ENCODE measurements around the gene TMED5.
"Not testable (repeated sequence)": the region's sequence is repeated elsewhere in the genome, so short reads cannot be mapped to it uniquely, and the experiment has no call there.

TMED5 gene

DNA sequence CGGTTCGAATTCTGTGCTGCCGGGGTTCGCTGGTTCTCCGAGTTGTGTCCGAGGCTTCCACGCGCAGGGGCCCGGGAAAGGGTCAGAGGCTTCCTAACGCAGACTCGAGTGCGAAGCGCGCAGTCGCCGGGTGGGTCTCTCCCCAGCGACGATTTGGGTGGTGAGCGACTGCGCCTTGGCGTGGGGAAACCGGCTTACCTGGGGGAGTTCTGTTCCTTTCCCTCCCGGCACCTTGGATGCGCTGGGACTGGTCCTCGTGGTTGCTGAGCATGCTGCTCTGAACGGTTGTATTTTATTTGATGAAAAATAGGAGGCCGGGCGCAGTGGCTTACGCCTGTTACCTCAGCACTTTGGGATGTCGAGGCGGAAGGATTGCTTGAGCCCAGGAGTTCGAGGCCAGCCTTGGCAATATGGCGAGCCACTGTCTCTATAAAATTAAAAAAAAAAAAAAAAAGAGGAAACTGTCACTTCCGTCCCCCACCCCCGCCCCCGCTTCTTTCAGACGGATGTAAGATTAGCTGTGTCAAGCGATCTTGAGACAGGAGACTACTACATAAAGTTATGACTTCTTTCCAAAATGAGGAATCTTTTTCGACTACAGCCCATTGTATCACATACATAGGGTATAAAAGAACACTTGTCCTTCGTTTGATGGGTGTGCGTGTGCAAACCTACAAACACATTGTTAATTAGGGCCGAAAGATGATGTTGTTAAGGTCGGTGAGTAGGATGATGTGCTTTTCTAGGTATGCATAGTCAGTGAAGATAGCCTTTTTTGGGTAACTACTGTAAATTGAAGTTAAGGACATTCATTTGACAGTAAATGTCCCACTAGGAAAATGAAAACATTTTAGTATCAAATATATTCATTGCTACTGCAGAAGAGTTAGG is 755 bp upstream of the TMED5 start, which contains the start of gene CCDC18:
Gene CCDC18 (plus strand): TSS at position 2 of the 891 bp plus-strand sequence. CDS start 2,638 bp downstream, outside the sequence.
- Histone ChIP-seq H3K27ac (ENCODE audit: low read depth, low read length) (peak within 1 kb of the TSS; percentile 93), H2BK5ac (ENCODE audit: low read length) (peak within 1 kb of the TSS; percentile 92), H3K4me3 (ENCODE audit: low read length) (peak within 1 kb of the TSS; percentile 96), H4K5ac (ENCODE audit: low read length) (no peak within 1 kb of the TSS), H3K23ac (ENCODE audit: low read length) (peak within 1 kb of the TSS; percentile 67), H3K4me1 (ENCODE audit: control insufficient read depth, low read depth, low read length) (no peaks in the 10 kb centered on the region), H3K4me2 (ENCODE audit: low read length) (peak within 1 kb of the TSS; percentile 80), H2BK15ac (replicated peaks; ENCODE audit: low read depth) (no peak within 1 kb of the TSS), H3K4ac (ENCODE audit: low read depth, low read length) (peak within 1 kb of the TSS; percentile 44), H2AK5ac (ENCODE audit: low read length) (no peak within 1 kb of the TSS), H3K79me2 (ENCODE audit: control insufficient read depth, insufficient read depth, low read length) (peaks cover 20% of the 10 kb centered on the region), H4K8ac (ENCODE audit: low read depth, low read length) (no peak within 1 kb of the TSS), H3K56ac (ENCODE audit: low read length) (peak within 1 kb of the TSS; percentile 97), H2BK120ac (ENCODE audit: low read depth, low read length) (no peak within 1 kb of the TSS), H3K79me1 (ENCODE audit: low read length) (peaks cover 6% of the 10 kb centered on the region), H3K27me3 (ENCODE audit: insufficient read depth, low read length, poor library complexity) (no peaks in the 10 kb centered on the region), H3K18ac (ENCODE audit: low read length) (peak within 1 kb of the TSS; percentile 89), H3K36me3 (ENCODE audit: control insufficient read depth, insufficient read depth, low read length) (no peaks in the 10 kb centered on the region), H3K9ac (ENCODE audit: low read length) (peak within 1 kb of the TSS; percentile 98)
- WGBS (ENCODE audit: extremely low coverage, insufficient coverage, low lambda C conversion rate): no CpG with 5 or more reads among the region's 43 CpGs
- DNase-seq: peak; percentile 82

DNA sequence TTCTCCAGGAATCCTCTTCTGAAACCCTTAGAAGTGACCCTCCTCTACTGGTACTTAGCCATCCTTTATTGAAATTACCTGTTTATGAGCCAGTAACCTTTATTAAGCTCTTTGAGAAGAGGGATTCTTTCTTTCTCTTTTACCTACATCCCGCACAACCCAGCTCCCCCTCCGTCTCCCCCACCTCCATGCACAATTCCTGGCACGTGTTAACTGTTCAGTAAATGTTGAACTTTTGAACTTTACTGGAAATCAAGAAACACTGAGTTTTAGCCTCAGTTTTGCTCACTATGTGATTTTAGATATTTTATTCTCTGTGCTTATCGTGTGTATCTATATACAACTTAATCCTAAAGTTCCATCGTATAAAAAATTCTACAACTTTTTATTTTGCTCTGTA is 1.8 kb downstream of the TMED5 start:
- Histone ChIP-seq H3K27me3 (ENCODE audit: insufficient read depth, low read length, poor library complexity) (no peaks in the 10 kb centered on the region), H3K4ac (ENCODE audit: low read depth, low read length) (no peak overlapping the region), H2BK120ac (ENCODE audit: low read depth, low read length) (no peak overlapping the region), H3K79me2 (ENCODE audit: control insufficient read depth, insufficient read depth, low read length) (peaks cover 20% of the 10 kb centered on the region), H2BK15ac (replicated peaks; ENCODE audit: low read depth) (no peak overlapping the region), H3K36me3 (ENCODE audit: control insufficient read depth, insufficient read depth, low read length) (no peaks in the 10 kb centered on the region), H3K4me3 (ENCODE audit: low read length) (no peak overlapping the region), H4K5ac (ENCODE audit: low read length) (no peak overlapping the region), H3K4me2 (ENCODE audit: low read length) (peak overlapping the region; percentile 26), H3K56ac (ENCODE audit: low read length) (peak overlapping the region; percentile 31), H3K79me1 (ENCODE audit: low read length) (peaks cover 6% of the 10 kb centered on the region), H2BK5ac (ENCODE audit: low read length) (no peak overlapping the region), H3K23ac (ENCODE audit: low read length) (no peak overlapping the region), H3K4me1 (ENCODE audit: control insufficient read depth, low read depth, low read length) (no peaks in the 10 kb centered on the region), H3K27ac (ENCODE audit: low read depth, low read length) (no peak overlapping the region), H4K8ac (ENCODE audit: low read depth, low read length) (no peak overlapping the region), H2AK5ac (ENCODE audit: low read length) (no peak overlapping the region), H3K9ac (ENCODE audit: low read length) (peak overlapping the region; percentile 47), H3K18ac (ENCODE audit: low read length) (no peak overlapping the region)
- WGBS (ENCODE audit: extremely low coverage, insufficient coverage, low lambda C conversion rate): 100% methylated on average over 2 of the region's 5 CpGs
- no peak for DNase-seq

DNA sequence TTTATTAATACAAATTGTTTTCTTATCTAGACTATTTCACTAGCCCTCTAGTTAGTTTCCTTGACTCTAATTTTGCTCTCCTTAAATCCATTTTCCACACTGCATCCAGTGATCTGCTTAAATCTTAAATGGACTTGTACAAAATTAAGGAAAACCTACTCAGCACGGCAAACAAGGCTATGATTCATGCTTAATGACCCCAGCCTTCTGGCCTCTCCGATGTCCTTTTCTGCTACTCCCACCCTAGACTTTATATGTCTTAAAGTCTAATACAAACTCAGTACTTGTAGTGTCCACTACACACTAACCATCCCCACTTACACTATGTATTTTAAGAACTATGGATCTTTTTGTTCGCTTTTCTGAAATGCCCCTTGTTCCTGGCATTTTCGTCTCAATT is 2.2 kb downstream of the TMED5 start:
- peak overlapping the region; percentile 35 for H3K56ac ChIP-seq (ENCODE audit: low read length)
- H3K4ac ChIP-seq (ENCODE audit: low read depth, low read length): no peak overlapping the region
- no peak overlapping the region for H2BK5ac ChIP-seq (ENCODE audit: low read length)
- no peak overlapping the region for H3K23ac ChIP-seq (ENCODE audit: low read length)
- H3K4me1 ChIP-seq (ENCODE audit: control insufficient read depth, low read depth, low read length): no peaks in the 10 kb centered on the region
- peaks cover 20% of the 10 kb centered on the region for H3K79me2 ChIP-seq (ENCODE audit: control insufficient read depth, insufficient read depth, low read length)
- no peak overlapping the region for H2AK5ac ChIP-seq (ENCODE audit: low read length)
- no peak for DNase-seq
- H3K4me3 ChIP-seq (ENCODE audit: low read length): no peak overlapping the region
- no CpG with 5 or more reads among the region's 4 CpGs for WGBS (ENCODE audit: extremely low coverage, insufficient coverage, low lambda C conversion rate)
- H3K18ac ChIP-seq (ENCODE audit: low read length): no peak overlapping the region
- no peak overlapping the region for H4K8ac ChIP-seq (ENCODE audit: low read depth, low read length)
- H3K4me2 ChIP-seq (ENCODE audit: low read length): peak overlapping the region; percentile 3
- H3K79me1 ChIP-seq (ENCODE audit: low read length): peaks cover 6% of the 10 kb centered on the region
- H3K9ac ChIP-seq (ENCODE audit: low read length): peak overlapping the region; percentile 47
- H3K27me3 ChIP-seq (ENCODE audit: insufficient read depth, low read length, poor library complexity): no peaks in the 10 kb centered on the region
- no peak overlapping the region for H3K27ac ChIP-seq (ENCODE audit: low read depth, low read length)
- H2BK15ac ChIP-seq (replicated peaks; ENCODE audit: low read depth): no peak overlapping the region
- no peak overlapping the region for H4K5ac ChIP-seq (ENCODE audit: low read length)
- H2BK120ac ChIP-seq (ENCODE audit: low read depth, low read length): no peak overlapping the region
- no peaks in the 10 kb centered on the region for H3K36me3 ChIP-seq (ENCODE audit: control insufficient read depth, insufficient read depth, low read length)

DNA sequence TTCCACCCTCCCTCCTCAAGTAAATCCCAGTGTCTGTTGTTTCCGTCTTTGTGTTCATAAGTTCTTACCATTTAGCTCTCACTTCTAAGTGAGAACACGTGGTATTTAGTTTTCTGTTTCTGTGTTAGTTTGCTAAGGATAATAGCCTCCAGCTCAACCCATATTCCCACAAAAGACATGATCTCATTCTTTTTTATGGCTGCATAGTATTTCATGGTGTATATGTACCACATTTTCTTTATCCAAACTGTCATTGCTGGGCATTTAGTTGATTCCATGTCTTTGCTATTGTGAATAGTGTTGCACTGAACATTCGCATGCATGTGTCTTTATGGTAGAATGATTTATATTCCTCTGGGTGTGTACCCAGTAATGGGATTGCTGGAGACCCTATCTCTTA is 5.6 kb downstream of the TMED5 start:
- H3K36me3 ChIP-seq (ENCODE audit: control insufficient read depth, insufficient read depth, low read length); H3K23ac ChIP-seq (ENCODE audit: low read length); H3K27ac ChIP-seq (ENCODE audit: low read depth, low read length); H3K79me1 ChIP-seq (ENCODE audit: low read length); H2BK120ac ChIP-seq (ENCODE audit: low read depth, low read length); H3K18ac ChIP-seq (ENCODE audit: low read length); H2AK5ac ChIP-seq (ENCODE audit: low read length); H4K5ac ChIP-seq (ENCODE audit: low read length); H3K4me3 ChIP-seq (ENCODE audit: low read length); H3K27me3 ChIP-seq (ENCODE audit: insufficient read depth, low read length, poor library complexity); H3K4ac ChIP-seq (ENCODE audit: low read depth, low read length); H3K9ac ChIP-seq (ENCODE audit: low read length); H3K4me2 ChIP-seq (ENCODE audit: low read length); H3K4me1 ChIP-seq (ENCODE audit: control insufficient read depth, low read depth, low read length); H4K8ac ChIP-seq (ENCODE audit: low read depth, low read length); DNase-seq; H2BK5ac ChIP-seq (ENCODE audit: low read length); H3K56ac ChIP-seq (ENCODE audit: low read length); H2BK15ac ChIP-seq (replicated peaks; ENCODE audit: low read depth): not testable (repeated sequence)
- H3K79me2 ChIP-seq (ENCODE audit: control insufficient read depth, insufficient read depth, low read length): peaks cover 24% of the 10 kb centered on the region
- WGBS (ENCODE audit: extremely low coverage, insufficient coverage, low lambda C conversion rate): no CpG with 5 or more reads among the region's 3 CpGs

DNA sequence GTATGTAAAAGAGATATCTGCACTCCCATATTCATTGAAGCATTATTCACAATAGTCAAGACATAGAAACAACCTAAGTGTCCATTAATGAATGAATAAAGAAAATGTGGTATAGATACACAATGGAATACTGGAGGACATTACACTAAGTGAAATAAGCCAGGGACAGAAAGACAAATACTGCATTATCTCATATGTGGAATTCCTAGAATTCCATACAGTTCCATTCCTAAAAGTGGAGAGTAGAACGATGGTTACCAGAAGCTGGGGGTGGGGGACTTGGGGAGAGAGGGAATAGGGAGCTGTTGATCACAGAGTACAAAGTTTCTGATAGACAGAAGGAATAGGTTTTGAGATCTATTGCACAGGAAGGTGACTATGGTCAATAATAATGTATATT is 7.4 kb downstream of the TMED5 start:
- Histone ChIP-seq H3K4me1 (ENCODE audit: control insufficient read depth, low read depth, low read length) (no peaks in the 10 kb centered on the region), H3K27ac (ENCODE audit: low read depth, low read length) (no peak overlapping the region), H2BK120ac (ENCODE audit: low read depth, low read length) (no peak overlapping the region), H2AK5ac (ENCODE audit: low read length) (no peak overlapping the region), H3K4me3 (ENCODE audit: low read length) (no peak overlapping the region), H3K9ac (ENCODE audit: low read length) (no peak overlapping the region), H4K5ac (ENCODE audit: low read length) (no peak overlapping the region), H4K8ac (ENCODE audit: low read depth, low read length) (no peak overlapping the region), H2BK5ac (ENCODE audit: low read length) (no peak overlapping the region), H3K23ac (ENCODE audit: low read length) (no peak overlapping the region), H3K4me2 (ENCODE audit: low read length) (no peak overlapping the region), H3K79me1 (ENCODE audit: low read length) (peaks cover 3% of the 10 kb centered on the region), H3K18ac (ENCODE audit: low read length) (no peak overlapping the region), H3K4ac (ENCODE audit: low read depth, low read length) (no peak overlapping the region), H3K79me2 (ENCODE audit: control insufficient read depth, insufficient read depth, low read length) (peaks cover 16% of the 10 kb centered on the region), H3K27me3 (ENCODE audit: insufficient read depth, low read length, poor library complexity) (no peaks in the 10 kb centered on the region), H3K36me3 (ENCODE audit: control insufficient read depth, insufficient read depth, low read length) (no peaks in the 10 kb centered on the region), H2BK15ac (replicated peaks; ENCODE audit: low read depth) (no peak overlapping the region), H3K56ac (ENCODE audit: low read length) (no peak overlapping the region)
- WGBS (ENCODE audit: extremely low coverage, insufficient coverage, low lambda C conversion rate): no CpG with 5 or more reads among the region's 1 CpG
- peak; percentile 21 for DNase-seq
